C4-2B (cell line): ENCODE results near the gene TRAF5.

ENCODE experiments used
- H3K27ac ChIP-seq: fragments of 450-650 bp; 2 replicates; pipeline ENCODE4 v1.5.1; 2017
- ZFX ChIP-seq: fragments of 450-650 bp; IDR thresholded peaks from 2 replicates; pipeline ENCODE4 v1.6.1; 2017
- TF ChIP-seq, protein P1 (sequence below): fragments of 450-650 bp; conservative IDR thresholded peaks from 2 replicates; pipeline ENCODE4 v1.5.1; 2017; ENCODE audit warnings: mild to moderate bottlenecking

Gene TRAF5

DNA sequence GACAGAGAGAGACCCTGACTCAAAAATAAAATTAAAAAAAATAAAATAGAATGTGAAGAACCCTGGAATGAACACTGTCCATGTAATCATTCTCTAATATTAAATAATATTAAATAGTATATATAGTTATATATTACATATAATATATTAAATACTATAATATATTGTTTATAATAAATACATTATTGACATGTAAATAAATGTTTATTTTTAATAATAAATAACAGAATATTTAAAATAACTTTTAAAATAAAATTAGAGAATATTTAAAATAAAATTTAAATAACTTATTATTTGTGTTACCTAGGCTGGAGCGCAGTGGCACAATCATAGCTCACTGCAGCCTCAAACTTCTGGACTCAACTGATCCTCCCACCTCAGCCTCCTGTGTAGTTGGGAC is 32.1 kb downstream of the TRAF5 start:
- TF ChIP-seq, protein P1, sequence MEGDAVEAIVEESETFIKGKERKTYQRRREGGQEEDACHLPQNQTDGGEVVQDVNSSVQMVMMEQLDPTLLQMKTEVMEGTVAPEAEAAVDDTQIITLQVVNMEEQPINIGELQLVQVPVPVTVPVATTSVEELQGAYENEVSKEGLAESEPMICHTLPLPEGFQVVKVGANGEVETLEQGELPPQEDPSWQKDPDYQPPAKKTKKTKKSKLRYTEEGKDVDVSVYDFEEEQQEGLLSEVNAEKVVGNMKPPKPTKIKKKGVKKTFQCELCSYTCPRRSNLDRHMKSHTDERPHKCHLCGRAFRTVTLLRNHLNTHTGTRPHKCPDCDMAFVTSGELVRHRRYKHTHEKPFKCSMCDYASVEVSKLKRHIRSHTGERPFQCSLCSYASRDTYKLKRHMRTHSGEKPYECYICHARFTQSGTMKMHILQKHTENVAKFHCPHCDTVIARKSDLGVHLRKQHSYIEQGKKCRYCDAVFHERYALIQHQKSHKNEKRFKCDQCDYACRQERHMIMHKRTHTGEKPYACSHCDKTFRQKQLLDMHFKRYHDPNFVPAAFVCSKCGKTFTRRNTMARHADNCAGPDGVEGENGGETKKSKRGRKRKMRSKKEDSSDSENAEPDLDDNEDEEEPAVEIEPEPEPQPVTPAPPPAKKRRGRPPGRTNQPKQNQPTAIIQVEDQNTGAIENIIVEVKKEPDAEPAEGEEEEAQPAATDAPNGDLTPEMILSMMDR = no peak
- TF ChIP-seq ZFX = no peak
- no peak overlapping the region for H3K27ac ChIP-seq

DNA sequence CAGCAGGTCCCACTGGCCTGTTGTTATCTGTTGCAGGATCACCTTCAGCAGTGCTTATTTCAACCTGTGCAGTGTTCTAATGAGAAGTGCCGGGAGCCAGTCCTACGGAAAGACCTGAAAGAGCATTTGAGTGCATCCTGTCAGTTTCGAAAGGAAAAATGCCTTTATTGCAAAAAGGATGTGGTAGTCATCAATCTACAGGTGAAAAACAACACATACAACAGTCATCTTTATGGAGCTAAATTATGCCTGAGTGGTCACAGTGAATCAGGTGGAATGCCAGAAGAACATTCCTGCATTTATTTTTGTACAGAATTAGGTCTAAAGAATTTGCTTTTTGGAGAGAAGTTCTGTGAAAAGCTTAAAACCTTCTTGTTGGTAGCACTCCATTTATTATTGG is 33.2 kb downstream of the TRAF5 start:
- no peak overlapping the region for H3K27ac ChIP-seq
- TF ChIP-seq, protein P1 = no peak
- TF ChIP-seq ZFX = no peak

DNA sequence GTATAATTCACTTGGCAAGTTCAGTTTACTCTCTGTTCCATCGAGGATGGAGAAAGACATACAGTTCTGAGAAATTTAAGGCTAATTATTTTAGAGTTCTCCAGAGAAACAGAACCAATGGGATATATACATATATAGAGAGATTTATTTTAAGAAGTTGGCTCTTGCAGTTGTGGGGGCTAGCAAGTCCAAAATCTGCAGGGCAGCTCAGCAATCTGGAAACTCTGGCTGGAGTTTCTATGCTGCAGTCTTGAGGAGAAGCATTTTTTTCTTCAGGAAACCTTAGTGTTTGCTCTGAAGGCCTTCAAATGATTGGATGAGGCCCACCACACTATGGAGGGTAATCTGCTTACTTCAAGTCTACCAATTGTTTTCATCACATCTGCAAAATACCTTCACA is 34.6 kb downstream of the TRAF5 start:
- no peak for TF ChIP-seq ZFX
- TF ChIP-seq, protein P1 = no peak
- no peak overlapping the region for H3K27ac ChIP-seq

DNA sequence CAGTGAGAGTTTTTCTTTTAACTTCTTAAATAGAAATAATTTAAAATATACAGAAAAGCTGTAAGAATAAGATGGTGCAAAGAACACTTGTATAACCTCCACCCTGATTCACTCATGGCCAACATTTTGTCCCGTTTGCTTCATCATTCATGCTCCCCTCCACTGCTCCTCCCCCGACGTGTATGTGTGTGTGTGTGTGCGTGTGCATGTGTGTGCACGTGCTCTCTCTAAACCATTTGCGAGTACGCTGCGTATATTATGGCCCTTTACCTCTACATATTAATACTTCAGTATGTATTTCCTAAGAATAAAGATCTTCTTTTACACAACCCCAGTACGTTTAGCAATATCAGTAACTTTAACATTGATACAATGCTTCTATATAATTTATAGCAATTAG is 43.0 kb downstream of the TRAF5 start:
- no peak overlapping the region for H3K27ac ChIP-seq

DNA sequence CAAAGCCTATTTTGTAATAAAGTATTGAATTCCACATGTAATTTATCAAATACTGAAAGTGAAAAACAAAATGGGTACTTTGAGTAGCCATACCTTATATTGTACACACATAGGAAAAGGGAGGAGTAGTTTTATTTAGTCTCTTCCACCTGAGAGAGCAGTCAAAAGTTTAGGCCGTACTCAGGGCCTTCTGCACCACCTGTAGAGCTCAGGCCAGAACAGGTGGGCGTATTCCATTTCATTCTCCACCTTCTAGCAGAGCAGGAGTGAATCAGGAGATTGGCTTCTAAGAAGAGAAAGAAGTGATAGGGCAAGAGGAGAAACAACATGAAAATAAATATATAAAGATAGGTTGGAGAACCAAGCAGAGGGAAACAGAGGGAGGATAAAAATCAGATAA is 44.0 kb downstream of the TRAF5 start:
- no peak overlapping the region for H3K27ac ChIP-seq
- TF ChIP-seq, protein P1 = no peak
- no peak for TF ChIP-seq ZFX

More for the DNA sequence above, 43.0 kb downstream of the TRAF5 start:
- TF ChIP-seq, protein P1 = no peak
- TF ChIP-seq ZFX = no peak

DNA sequence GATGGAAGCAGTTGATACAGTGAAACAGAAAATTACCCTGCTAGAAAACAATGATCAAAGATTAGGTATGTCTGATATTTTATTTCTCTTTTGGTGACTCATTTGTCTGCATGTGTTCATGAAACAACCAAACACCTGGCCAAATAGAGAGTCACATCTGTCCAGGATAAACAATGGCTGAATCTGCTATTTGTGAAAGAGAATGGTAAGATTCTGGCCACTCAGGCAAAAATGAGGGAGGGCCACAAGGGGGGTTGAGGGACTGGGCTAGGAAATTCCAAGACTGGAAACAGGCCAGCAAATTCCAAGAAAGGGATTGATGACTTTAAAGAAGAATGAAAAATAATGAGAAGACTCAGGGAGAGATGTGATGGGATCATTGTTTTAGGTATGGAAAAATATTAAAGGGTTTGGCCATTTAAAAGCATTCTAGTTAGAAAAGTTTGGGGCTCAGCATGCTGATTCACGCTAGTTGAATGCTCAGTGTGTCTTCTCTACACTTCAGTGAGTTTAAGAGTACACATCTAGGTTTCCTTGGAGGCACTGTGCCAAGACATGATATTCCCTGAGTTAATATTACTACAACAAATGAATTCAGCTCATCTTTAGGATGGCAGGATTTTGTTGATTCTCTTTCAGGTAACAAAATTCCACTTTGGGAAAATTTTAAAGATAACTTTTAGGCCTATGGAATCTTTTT is 44.9 kb downstream of the TRAF5 start:
- TF ChIP-seq, protein P1 = no peak
- TF ChIP-seq ZFX = no peak
- H3K27ac ChIP-seq = no peak overlapping the region

DNA sequence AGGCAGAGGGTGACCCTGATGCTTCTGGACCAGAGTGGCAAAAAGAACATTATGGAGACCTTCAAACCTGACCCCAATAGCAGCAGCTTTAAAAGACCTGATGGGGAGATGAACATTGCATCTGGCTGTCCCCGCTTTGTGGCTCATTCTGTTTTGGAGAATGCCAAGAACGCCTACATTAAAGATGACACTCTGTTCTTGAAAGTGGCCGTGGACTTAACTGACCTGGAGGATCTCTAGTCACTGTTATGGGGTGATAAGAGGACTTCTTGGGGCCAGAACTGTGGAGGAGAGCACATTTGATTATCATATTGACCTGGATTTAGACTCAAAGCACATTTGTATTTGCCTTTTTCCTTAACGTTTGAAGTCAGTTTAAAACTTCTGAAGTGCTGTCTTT is 45.8 kb downstream of the TRAF5 start:
- no peak for TF ChIP-seq ZFX
- TF ChIP-seq, protein P1 = no peak
- H3K27ac ChIP-seq = no peak overlapping the region
